OCI-LY7 (cell line): ENCODE results near the gene BUD13. TPM values are rescaled to one million over a fixed set of nuclear protein-coding genes. Genes with fewer than 3 reads are reported as not detected.

ENCODE experiments used
- BruUV-seq: library from RNA; stranded (reverse); fragments of 400-500 nt; replicated peaks from 2 replicates; lab custom pipeline; 2021; lab: Mats Ljungman, UMichigan
- CTCF ChIA-PET: fragments of 300-600 bp; sonication (Branson Sonifier 250); formaldehyde crosslinking; loops from one replicate; lab custom pipeline; 2022; ENCODE audit warnings: antibody characterized with exemption; ENCODE audit not compliant: unreplicated experiment; lab: Charles Lee
- POLR2A ChIA-PET: fragments of 300-600 bp; sonication (Branson Sonifier 250); formaldehyde crosslinking; loops from one replicate; lab custom pipeline; 2022; ENCODE audit warnings: antibody characterized with exemption; lab: Charles Lee
- DNase-seq: peaks from one replicate; pipeline ENCODE4 v3.0.0-alpha.2; 2015; ENCODE audit warnings: low spot score
- H2AFZ ChIP-seq: fragments of 200-600 bp; sonication (generic), shearing (Covaris generic); 2 replicates; pipeline ENCODE4 v1.6.1; 2014; ENCODE audit warnings: mild to moderate bottlenecking, antibody characterized with exemption, low read length, moderate library complexity
- H3K27ac ChIP-seq: fragments of 200-600 bp; sonication (generic); 2 replicates; pipeline ENCODE4 v1.5.1; 2014; ENCODE audit warnings: mixed run types, low read depth, mild to moderate bottlenecking, moderate library complexity, low read length, inconsistent platforms; ENCODE audit not compliant: poor library complexity, severe bottlenecking
- H3K36me3 ChIP-seq: fragments of 200-600 bp; sonication (generic); 2 replicates; pipeline ENCODE4 v1.6.1; 2014; ENCODE audit warnings: mild to moderate bottlenecking, antibody characterized with exemption, low read length, moderate library complexity, mixed read lengths; ENCODE audit not compliant: insufficient read depth
- H3K4me1 ChIP-seq: fragments of 200-600 bp; sonication (generic); 2 replicates; pipeline ENCODE4 v1.5.1; 2014; ENCODE audit warnings: mild to moderate bottlenecking, low read length; ENCODE audit not compliant: insufficient read depth, poor library complexity, severe bottlenecking
- H3K4me2 ChIP-seq: fragments of 200-600 bp; sonication (generic); 2 replicates; pipeline ENCODE4 v1.6.1; 2014; ENCODE audit warnings: mild to moderate bottlenecking, low read length
- H3K4me3 ChIP-seq: fragments of 200-600 bp; sonication (generic); 2 replicates; pipeline ENCODE4 v1.5.1; 2014; ENCODE audit warnings: mild to moderate bottlenecking, low read depth, low read length; ENCODE audit not compliant: poor library complexity, severe bottlenecking
- H3K79me2 ChIP-seq: fragments of 200-600 bp; sonication (generic); 2 replicates; pipeline ENCODE4 v1.6.1; 2016; ENCODE audit warnings: low read depth, mild to moderate bottlenecking, low read length, moderate library complexity, mixed read lengths; ENCODE audit not compliant: insufficient read depth
- H3K9me2 ChIP-seq: fragments of 200-600 bp; sonication (generic); 2 replicates; pipeline ENCODE4 v1.6.1; 2016; ENCODE audit warnings: mild to moderate bottlenecking, low read length, mixed read lengths; ENCODE audit not compliant: insufficient read depth
- H3K9me3 ChIP-seq: fragments of 200-600 bp; sonication (generic); 2 replicates; pipeline ENCODE4 v1.6.1; 2014; ENCODE audit warnings: mild to moderate bottlenecking, mixed run types, low read length, mixed read lengths
- H4K20me1 ChIP-seq: fragments of 200-600 bp; sonication (generic); 2 replicates; pipeline ENCODE4 v1.6.1; 2014; ENCODE audit warnings: mild to moderate bottlenecking, antibody characterized with exemption, low read length, moderate library complexity, mixed read lengths; ENCODE audit not compliant: insufficient read depth
- CTCF ChIP-seq: fragments of 200-600 bp; sonication (generic); conservative IDR thresholded peaks from 2 replicates; pipeline ENCODE4 v1.5.1; 2014; ENCODE audit warnings: mild to moderate bottlenecking, antibody characterized with exemption, low read length, moderate library complexity, mixed read lengths
- EZH2phosphoT487 ChIP-seq: fragments of 200-600 bp; sonication (generic); IDR thresholded peaks from 2 replicates; pipeline ENCODE4 v1.6.1; 2018; ENCODE audit warnings: low read depth, borderline replicate concordance, mild to moderate bottlenecking, mixed run types, antibody characterized with exemption, low read length, moderate library complexity, mixed read lengths
- intact Hi-C: fragments of 100-400 bp; cut with micrococcal nuclease; formaldehyde crosslinking; loops from one replicate; pipeline ENCODE4 v1.10.0; 2022; ENCODE audit not compliant: unreplicated experiment
- total RNA-seq, 2 experiments: library from RNA; depleted of rRNA in 1 of 2; stranded (reverse); fragments of >200 nt in 1 of 2; shearing (Covaris generic) in 1 of 2; gene quantifications; 2 replicates each; pipeline ENCODE4 v1.2.3, GENCODE V29; 2014 to 2022

The BUD13 gene
- total RNA-seq, 2 experiments from 2014 or later: 28.6 to 30.3 TPM

DNA sequence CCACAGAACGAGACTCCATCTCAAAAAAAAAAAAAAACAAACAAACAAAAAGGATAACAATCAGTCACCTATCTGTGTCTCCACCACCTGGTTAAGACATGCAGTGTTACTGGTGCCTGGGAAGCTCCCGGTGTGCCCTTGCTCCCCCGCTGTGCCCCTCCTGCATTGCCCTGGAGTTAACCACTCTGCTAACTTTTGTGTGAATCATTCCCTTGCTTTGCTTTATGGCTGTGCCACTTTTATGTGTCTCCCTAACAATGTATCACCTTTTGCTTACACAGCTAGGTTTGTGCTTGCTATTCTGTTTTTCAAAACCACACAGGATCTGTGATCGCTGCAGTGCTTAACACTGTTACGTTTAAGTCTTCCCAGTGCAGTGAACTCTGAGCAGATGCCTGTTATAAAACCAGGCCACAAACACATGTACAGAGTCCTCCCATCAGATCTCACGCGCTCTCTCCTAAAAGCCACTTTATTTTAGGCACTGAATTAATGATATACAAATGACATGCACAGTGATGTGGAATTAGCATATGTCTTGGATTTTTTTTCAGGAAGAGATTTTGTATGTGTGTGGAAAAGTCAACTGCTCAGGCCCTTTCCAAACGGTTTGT is 69.9 kb downstream of the BUD13 start:
- no peaks in the 10 kb centered on the region for H4K20me1 ChIP-seq
- no TSS peak for BruUV-seq
- no peak for DNase-seq
- POLR2A ChIA-PET: interaction anchor here (0.7 kb wide), 1 partner anchor 885 kb away, joined by 3 read pairs; no protein-coding TSS in a partner anchor
- CTCF ChIA-PET: no interaction called here
- intact Hi-C loops: no loop called here
- no peaks in the 10 kb centered on the region for H3K9me3 ChIP-seq
- H3K4me3 ChIP-seq: no peak overlapping the region
- no peaks in the 10 kb centered on the region for H3K4me1 ChIP-seq
- no peak overlapping the region for H3K27ac ChIP-seq
- H3K4me2 ChIP-seq: no peak overlapping the region
- no peaks in the 10 kb centered on the region for H3K79me2 ChIP-seq
- TF ChIP-seq EZH2phosphoT487: no peak
- TF ChIP-seq CTCF: no peak
- H3K36me3 ChIP-seq: no peaks in the 10 kb centered on the region
- H2AFZ ChIP-seq: no peak overlapping the region
- no peaks in the 10 kb centered on the region for H3K9me2 ChIP-seq

GRCh38 chr11:116701876-116702275 is 70.9 kb downstream of the BUD13 start:
- ChIA-PET POLR2A (interaction anchor here (0.6 to 0.7 kb wide), 2 partner anchors 69 to 884 kb away, joined by 3 read pairs; no protein-coding TSS in a partner anchor), CTCF (no interaction called here)
- Histone ChIP-seq H4K20me1 (no peaks in the 10 kb centered on the region), H3K4me3 (no peak overlapping the region), H3K9me3 (no peaks in the 10 kb centered on the region), H3K79me2 (no peaks in the 10 kb centered on the region), H2AFZ (no peak overlapping the region), H3K4me2 (no peak overlapping the region), H3K4me1 (no peaks in the 10 kb centered on the region), H3K9me2 (no peaks in the 10 kb centered on the region), H3K27ac (no peak overlapping the region), H3K36me3 (no peaks in the 10 kb centered on the region)
- DNase-seq: no peak
- TF ChIP-seq EZH2phosphoT487 (no peak), CTCF (no peak)
- BruUV-seq: no TSS peak
- intact Hi-C loops: no loop called here

DNA sequence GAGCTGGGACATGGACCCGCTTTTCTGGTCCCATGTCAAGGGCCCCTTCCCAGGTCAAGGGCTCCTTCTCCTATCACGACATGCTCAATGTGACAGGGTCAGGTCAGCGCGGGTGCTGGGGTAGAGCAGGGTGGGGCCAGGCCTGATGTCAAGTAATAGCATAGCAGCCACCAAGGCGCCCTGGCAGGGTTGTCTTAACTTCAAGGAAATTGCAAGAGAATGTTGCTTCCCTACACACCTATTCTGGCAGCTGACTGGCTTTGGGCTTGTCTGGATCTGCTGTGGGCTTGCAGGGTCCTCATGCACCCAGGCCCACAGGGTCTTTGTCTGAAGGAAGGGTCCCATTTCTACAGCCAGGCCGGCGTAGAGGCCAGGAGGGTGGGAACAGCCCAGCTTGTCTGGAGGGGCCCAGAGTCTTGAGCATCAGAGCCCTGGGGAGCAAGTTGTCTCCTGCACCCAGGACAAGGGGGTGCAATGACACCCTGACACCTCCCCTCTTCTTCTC is 71.4 kb downstream of the BUD13 start:
- TF ChIP-seq CTCF: no peak
- TF ChIP-seq EZH2phosphoT487: no peak
- Histone ChIP-seq H3K4me3 (no peak overlapping the region), H2AFZ (no peak overlapping the region), H3K79me2 (no peaks in the 10 kb centered on the region), H3K27ac (no peak overlapping the region), H3K9me3 (no peaks in the 10 kb centered on the region), H3K36me3 (no peaks in the 10 kb centered on the region), H4K20me1 (no peaks in the 10 kb centered on the region), H3K4me2 (no peak overlapping the region), H3K4me1 (no peaks in the 10 kb centered on the region), H3K9me2 (no peaks in the 10 kb centered on the region)
- CTCF ChIA-PET: no interaction called here
- POLR2A ChIA-PET: interaction anchor here (0.6 kb wide), 1 partner anchor 274 kb away, joined by 3 read pairs; no protein-coding TSS in a partner anchor
- BruUV-seq: no TSS peak
- no peak for DNase-seq
- intact Hi-C loops: no loop called here
